H1 (cell line): ENCODE measurements around the gene ZNF764. TPM values are rescaled to one million over a fixed set of nuclear protein-coding genes. Genes with fewer than 3 reads are reported as not detected.

Source experiments
- CTCF ChIA-PET: fragments of 300-600 bp; sonication (Branson Sonifier 250); formaldehyde crosslinking; loops from one replicate; lab custom pipeline; 2021; ENCODE audit not compliant: partially characterized antibody; lab: Charles Lee
- POLR2A ChIA-PET: fragments of 300-600 bp; sonication (Branson Sonifier 250); formaldehyde crosslinking; loops from one replicate; lab custom pipeline; 2021; ENCODE audit warnings: inconsistent platforms; ENCODE audit not compliant: partially characterized antibody; lab: Charles Lee
- DNase-seq, 2 experiments: peaks; one replicate each; pipeline versions ENCODE4 v3.0.0 to v3.0.0-alpha.2; 2010 to 2022; ENCODE audit warnings: low spot score in 2 of 2, low read depth in 1 of 2, mixed read lengths in 1 of 2
- FAIRE-seq: peaks from 2 replicates; lab custom pipeline; 2011; peaks lifted over from hg19 to GRCh38; lab: Jason Lieb, UNC
- H2AFZ ChIP-seq: 2 replicates; pipeline ENCODE4 v1.8.1; 2012; ENCODE audit warnings: low read length, inconsistent platforms
- H2AK5ac ChIP-seq: 2 replicates; pipeline ENCODE4 v1.6.1; 2013; ENCODE audit warnings: low read depth, low read length
- H2BK120ac ChIP-seq: replicated peaks from 2 replicates; pipeline ENCODE3; 2013; ENCODE audit warnings: low read depth, low read length, inconsistent platforms
- H2BK12ac ChIP-seq: 2 replicates; pipeline ENCODE4 v1.6.1; 2013; ENCODE audit warnings: low read depth, low read length
- H2BK15ac ChIP-seq: 2 replicates; pipeline ENCODE4 v1.6.1; 2013; ENCODE audit warnings: low read length
- H2BK20ac ChIP-seq: 2 replicates; pipeline ENCODE4 v1.6.1; 2013; ENCODE audit warnings: low read length
- H2BK5ac ChIP-seq: 2 replicates; pipeline ENCODE4 v1.6.1; 2013; ENCODE audit warnings: low read depth, low read length
- H3K14ac ChIP-seq: 2 replicates; pipeline ENCODE4 v1.6.1; 2013; ENCODE audit warnings: inconsistent platforms; ENCODE audit not compliant: insufficient read length
- H3K18ac ChIP-seq: 2 replicates; pipeline ENCODE4 v1.6.1; 2013; ENCODE audit warnings: low read length; ENCODE audit errors: extremely low read depth
- H3K23ac ChIP-seq: 2 replicates; pipeline ENCODE4 v1.6.1; 2013; ENCODE audit warnings: inconsistent platforms; ENCODE audit not compliant: insufficient read length
- H3K23me2 ChIP-seq: 2 replicates; pipeline ENCODE4 v1.6.1; 2013; ENCODE audit warnings: low read depth, low read length
- H3K27ac ChIP-seq: 2 replicates; pipeline ENCODE4 v1.6.1; 2011; ENCODE audit warnings: low read depth, low read length, inconsistent platforms
- H3K27me3 ChIP-seq, 4 experiments: replicated peaks in 1 of 4; 1 replicate in 1 of 4; 2 replicates in 3 of 4; pipeline versions ENCODE4 v1.6.1 to v1.8.1; 2011 to 2013; ENCODE audit warnings: low read length in 3 of 4, mild to moderate bottlenecking in 3 of 4, inconsistent platforms in 2 of 4, mixed read lengths in 2 of 4, moderate library complexity in 1 of 4; ENCODE audit not compliant: control insufficient read depth in 3 of 4, insufficient read depth in 3 of 4; ENCODE audit errors: extremely low read depth in 1 of 4
- H3K36me3 ChIP-seq, 4 experiments: 2 replicates each; pipeline versions ENCODE4 v1.6.1 to v1.8.1; 2011 to 2013; ENCODE audit warnings: mild to moderate bottlenecking in 4 of 4, low read length in 3 of 4, moderate library complexity in 2 of 4, control low read depth in 1 of 4, inconsistent platforms in 1 of 4; ENCODE audit not compliant: insufficient read depth in 4 of 4, control insufficient read depth in 2 of 4
- H3K4ac ChIP-seq: replicated peaks from 2 replicates; pipeline ENCODE3; 2013; ENCODE audit warnings: low read length, low read depth, mixed read lengths, inconsistent platforms; ENCODE audit not compliant: insufficient read length
- H3K4me1 ChIP-seq, 4 experiments: replicated peaks in 1 of 4; 1 replicate in 1 of 4; 2 replicates in 3 of 4; pipeline versions ENCODE4 v1.6.1 to v1.8.1; 2011 to 2013; ENCODE audit warnings: low read length in 3 of 4, inconsistent platforms in 2 of 4, mixed read lengths in 1 of 4; ENCODE audit not compliant: insufficient read depth in 4 of 4, control insufficient read depth in 3 of 4
- H3K4me2 ChIP-seq, 2 experiments: 2 replicates each; pipeline versions ENCODE4 v1.6.1 to v1.8.1; 2011 to 2013; ENCODE audit warnings: low read depth in 2 of 2, low read length in 2 of 2, control low read depth in 1 of 2, inconsistent platforms in 1 of 2, mild to moderate bottlenecking in 1 of 2; ENCODE audit not compliant: insufficient read depth in 1 of 2
- H3K4me3 ChIP-seq, 4 experiments: fragments of 200-600, 300-600 bp in 1 of 4; sonication (generic), shearing (Covaris generic), sonication (Bioruptor Twin) in 1 of 4; 2 replicates each; pipeline versions ENCODE4 v1.5.1 to v1.8.1; 2011 to 2016; ENCODE audit warnings: low read length in 4 of 4, low read depth in 3 of 4, control low read depth in 2 of 4, inconsistent platforms in 2 of 4, mild to moderate bottlenecking in 2 of 4, mixed read lengths in 1 of 4, moderate library complexity in 1 of 4; ENCODE audit not compliant: insufficient read depth in 2 of 4; ENCODE audit errors: extremely low read depth in 1 of 4
- H3K56ac ChIP-seq: replicated peaks from 2 replicates; pipeline ENCODE3; 2013; ENCODE audit warnings: low read depth, mild to moderate bottlenecking, mixed read lengths, low read length, inconsistent platforms; ENCODE audit not compliant: insufficient read length
- H3K79me1 ChIP-seq: 2 replicates; pipeline ENCODE4 v1.6.1; 2013; ENCODE audit warnings: low read depth, low read length, control low read depth
- H3K79me2 ChIP-seq, 2 experiments: 2 replicates each; pipeline versions ENCODE4 v1.6.1 to v1.8.1; 2012 to 2013; ENCODE audit warnings: low read length in 2 of 2, mild to moderate bottlenecking in 2 of 2, inconsistent platforms in 1 of 2; ENCODE audit not compliant: insufficient read depth in 2 of 2, control insufficient read depth in 1 of 2
- H3K9ac ChIP-seq, 4 experiments: replicated peaks in 1 of 4; 1 replicate in 1 of 4; 2 replicates in 3 of 4; pipeline versions ENCODE4 v1.6.1 to v1.8.1; 2011 to 2013; ENCODE audit warnings: low read depth in 3 of 4, low read length in 3 of 4, control low read depth in 2 of 4, mild to moderate bottlenecking in 2 of 4, moderate library complexity in 2 of 4, inconsistent platforms in 1 of 4; ENCODE audit errors: extremely low read depth in 1 of 4
- H3K9me3 ChIP-seq, 2 experiments: 2 replicates each; pipeline versions ENCODE4 v1.6.1 to v1.8.1; 2012 to 2013; ENCODE audit warnings: mild to moderate bottlenecking in 2 of 2, moderate library complexity in 2 of 2, control low read depth in 1 of 2, inconsistent platforms in 1 of 2, low read depth in 1 of 2, low read length in 1 of 2, mixed read lengths in 1 of 2; ENCODE audit not compliant: insufficient read depth in 2 of 2
- H4K20me1 ChIP-seq, 2 experiments: replicated peaks in 1 of 2; 2 replicates each; pipeline versions ENCODE3 to v1.8.1; 2011 to 2013; ENCODE audit warnings: inconsistent platforms in 2 of 2, low read length in 2 of 2, mild to moderate bottlenecking in 1 of 2; ENCODE audit not compliant: insufficient read depth in 2 of 2, control insufficient read depth in 1 of 2
- H4K5ac ChIP-seq: 2 replicates; pipeline ENCODE4 v1.6.1; 2013; ENCODE audit warnings: low read length, low read depth, mixed read lengths, inconsistent platforms; ENCODE audit not compliant: insufficient read length
- H4K8ac ChIP-seq: 2 replicates; pipeline ENCODE4 v1.8.0; 2013; ENCODE audit warnings: mild to moderate bottlenecking, moderate library complexity, low read length, inconsistent platforms; ENCODE audit not compliant: insufficient read depth; ENCODE audit errors: extremely low read depth
- H4K91ac ChIP-seq: replicated peaks from 2 replicates; pipeline ENCODE3; 2013; ENCODE audit warnings: low read length, mixed read lengths, inconsistent platforms; ENCODE audit not compliant: insufficient read length
- BRCA1 ChIP-seq: IDR thresholded peaks from 2 replicates; pipeline ENCODE4 v1.6.1; 2012; ENCODE audit warnings: low read depth, low read length, improper control_type of control experiment
- CEBPB ChIP-seq: IDR thresholded peaks from 2 replicates; pipeline ENCODE4 v1.6.1; 2012; ENCODE audit warnings: low read depth, low read length
- CTCF ChIP-seq, 3 experiments: IDR thresholded peaks; 1 replicate in 2 of 3; 2 replicates in 1 of 3; pipeline versions ENCODE4 v1.5.1 to v1.6.1; 2011; ENCODE audit warnings: low read length in 3 of 3, mild to moderate bottlenecking in 3 of 3, inconsistent platforms in 2 of 3, low read depth in 1 of 3, moderate library complexity in 1 of 3; ENCODE audit not compliant: insufficient read depth in 1 of 3; ENCODE audit errors: control extremely low read depth in 1 of 3
- EGR1 ChIP-seq: IDR thresholded peaks from 2 replicates; pipeline ENCODE4 v1.6.1; 2011; ENCODE audit warnings: low read depth, low read length, borderline replicate concordance
- SAP30 ChIP-seq: fragments of 300-600 bp; sonication (generic); IDR thresholded peaks from 2 replicates; pipeline ENCODE4 v1.7.1; 2012; ENCODE audit warnings: low read length, moderate library complexity, mild to moderate bottlenecking, inconsistent platforms; ENCODE audit not compliant: insufficient read depth, insufficient replicate concordance
- SP1 ChIP-seq: IDR thresholded peaks from 2 replicates; pipeline ENCODE4 v1.6.1; 2011; ENCODE audit warnings: low read depth, low read length
- SP4 ChIP-seq: IDR thresholded peaks from 2 replicates; pipeline ENCODE4 v1.6.1; 2012; ENCODE audit warnings: low read length, inconsistent platforms
- WGBS, 2 experiments: shearing (Covaris generic) in 1 of 2; methylation state at CpG; one replicate each; pipeline versions ENCODE4 v1.1.6 to v1.1.7; 2013 to 2015; ENCODE audit warnings: low lambda C conversion rate in 2 of 2, mixed read lengths in 2 of 2, inconsistent platforms in 1 of 2, low coverage in 1 of 2, missing lambda C conversion rate in 1 of 2; ENCODE audit not compliant: insufficient replicate concordance in 2 of 2, insufficient coverage in 1 of 2, insufficient read length in 1 of 2; ENCODE audit errors: extremely low coverage in 1 of 2, missing lambda C conversion rate in 1 of 2; 5-methylcytosine and 5-hydroxymethylcytosine counted together
- polyA plus RNA-seq, 7 experiments: library from polyadenylated mRNA; depleted of rRNA in 3 of 7; stranded (reverse) in 5 of 7; unstranded in 2 of 7; fragments of >200 nt in 5 of 7; fragments of 200-250 nt in 2 of 7; gene quantifications; 1 replicate in 5 of 7; 2 replicates in 1 of 7; 4 replicates in 1 of 7; pipeline versions ENCODE4 v1.2.1 to v1.2.3, GENCODE V29; 2011 to 2013; ENCODE audit warnings: missing spikeins in 2 of 7, mixed read lengths in 2 of 7
- total RNA-seq: library from RNA; stranded (reverse); fragmentation: NEBNext Ultra II Directional; extraction: Animal tissue kit (Norgen Biotek cat#: 25700); gene quantifications from 2 replicates; pipeline ENCODE4 v1.2.1, GENCODE V29; 2021

Gene ZNF764
- total and polyA plus RNA-seq, 2 of the 8 experiments (the other 6 are each of a cell fraction or from before 2014, with no cell fraction given) = 5.7 to 7.7 TPM

GRCh38 chr16:30555315-30556124 lies 2.7 kb downstream of the ZNF764 start:
- H2BK5ac ChIP-seq = no peak overlapping the region
- peaks cover 0 to 4% of the 10 kb centered on the region in 2 experiments for H4K20me1 ChIP-seq
- H3K23me2 ChIP-seq = peaks cover 7% of the 10 kb centered on the region; the same call in 1 of the 2 replicates
- no peak overlapping the region for H2AFZ ChIP-seq
- no peak overlapping the region for H3K56ac ChIP-seq
- H3K14ac ChIP-seq = no peak overlapping the region
- H2AK5ac ChIP-seq = no peak overlapping the region
- no peak overlapping the region for H2BK15ac ChIP-seq
- H3K79me2 ChIP-seq = no peaks in the 10 kb centered on the region
- TF ChIP-seq BRCA1 (no peak), EGR1 (no peak), CEBPB (no peak), SAP30 (no peak), SP4 (no peak), SP1 (no peak), CTCF (IDR thresholded peaks at IDR 0.05; ENCODE audit: control extremely low read depth in 1 of 3, insufficient read depth in 1 of 3, low read depth in 1 of 3, low read length in 3 of 3) (no peak)
- no peak overlapping the region for H3K4ac ChIP-seq
- 96% methylated on average over 60 of the region's 69 CpGs; no CpG with 5 or more reads in 1 of the 2 experiments for WGBS, 2 experiments
- no peak overlapping the region for H2BK120ac ChIP-seq
- no peak for DNase-seq
- CTCF ChIA-PET = interaction anchor here (0.8 to 2.0 kb wide), 2 partner anchors 20 to 59 kb away, joined by 3 to 7 read pairs; no protein-coding TSS in a partner anchor
- no peak overlapping the region for H2BK20ac ChIP-seq
- H2BK12ac ChIP-seq = no peak overlapping the region
- no peak overlapping the region for H3K9ac ChIP-seq
- peaks cover 3 to 8% (median 5%) of the 10 kb centered on the region in 4 experiments; a peak in 4 of 8 replicates for H3K36me3 ChIP-seq
- H3K79me1 ChIP-seq = no peaks in the 10 kb centered on the region
- no peak overlapping the region for H3K18ac ChIP-seq
- POLR2A ChIA-PET = interaction anchor here (1.6 to 8.4 kb wide), 2 partner anchors 14 to 20 kb away, joined by 5 to 121 read pairs; partner anchors contain the start of gene ZNF747
- no peak overlapping the region for H3K23ac ChIP-seq
- H3K27ac ChIP-seq = no peak overlapping the region
- FAIRE-seq = no peak
- no peaks in the 10 kb centered on the region for H3K27me3 ChIP-seq
- H3K9me3 ChIP-seq = no peaks in the 10 kb centered on the region
- no peak overlapping the region for H3K4me3 ChIP-seq
- 0 out of 2 replicates have a peak overlapping the region, but pooled peaks have one; percentile 4 for H4K8ac ChIP-seq
- no peak overlapping the region for H4K5ac ChIP-seq
- peaks cover 0 to 5% (median 2%) of the 10 kb centered on the region in 4 experiments; a peak in 2 of 7 replicates for H3K4me1 ChIP-seq
- H4K91ac ChIP-seq = no peak overlapping the region
- H3K4me2 ChIP-seq = no peak overlapping the region
